ENCODE measurements around the gene IGF2R.

DNA sequence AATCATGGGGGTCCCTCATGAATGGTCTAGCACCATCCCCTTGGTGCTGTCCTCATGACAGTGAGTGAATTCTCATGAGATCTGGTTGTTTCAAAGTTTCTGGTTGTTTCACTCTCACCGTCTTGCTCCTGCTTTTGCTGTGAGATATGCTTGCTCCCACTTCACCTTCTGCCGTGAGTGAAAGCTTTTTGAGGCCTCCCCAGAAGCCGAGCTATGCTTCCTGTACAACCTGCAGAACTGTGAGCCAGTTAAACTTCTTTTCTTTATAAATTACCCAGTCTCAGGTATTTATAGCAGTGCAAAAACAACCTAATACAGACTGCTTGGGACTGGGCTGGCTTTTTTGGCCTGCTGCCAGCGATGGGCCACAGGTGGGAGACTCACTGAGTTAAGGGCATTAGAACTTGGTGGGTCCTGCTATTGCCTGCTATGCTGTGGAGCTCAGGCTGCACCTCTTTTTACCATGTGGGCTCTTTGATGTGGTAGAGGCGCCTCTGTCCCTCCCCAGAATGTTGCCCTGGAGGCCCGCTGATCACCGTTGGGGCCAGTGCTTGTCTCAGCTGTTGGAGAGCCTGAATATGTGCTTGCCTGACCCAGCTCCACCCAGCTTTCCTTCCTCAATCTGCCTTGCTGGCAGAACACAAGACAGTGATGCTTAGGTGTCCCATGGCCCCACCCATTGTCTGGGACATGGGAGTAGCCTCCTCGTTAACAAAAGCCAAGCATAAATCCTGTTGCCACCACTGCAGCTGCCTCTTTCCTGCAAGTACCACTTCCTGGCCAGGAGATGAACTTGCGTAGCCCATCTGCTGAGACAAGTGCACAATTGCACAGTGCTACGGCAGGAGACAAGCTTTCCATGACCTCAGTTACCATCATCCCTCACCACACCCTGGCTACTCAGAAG lies 47.1 kb downstream of the IGF2R start:
- no peak for TF ChIP-seq POLR2A (IDR thresholded peaks at IDR 0.05)
- TF ChIP-seq, protein P1, sequence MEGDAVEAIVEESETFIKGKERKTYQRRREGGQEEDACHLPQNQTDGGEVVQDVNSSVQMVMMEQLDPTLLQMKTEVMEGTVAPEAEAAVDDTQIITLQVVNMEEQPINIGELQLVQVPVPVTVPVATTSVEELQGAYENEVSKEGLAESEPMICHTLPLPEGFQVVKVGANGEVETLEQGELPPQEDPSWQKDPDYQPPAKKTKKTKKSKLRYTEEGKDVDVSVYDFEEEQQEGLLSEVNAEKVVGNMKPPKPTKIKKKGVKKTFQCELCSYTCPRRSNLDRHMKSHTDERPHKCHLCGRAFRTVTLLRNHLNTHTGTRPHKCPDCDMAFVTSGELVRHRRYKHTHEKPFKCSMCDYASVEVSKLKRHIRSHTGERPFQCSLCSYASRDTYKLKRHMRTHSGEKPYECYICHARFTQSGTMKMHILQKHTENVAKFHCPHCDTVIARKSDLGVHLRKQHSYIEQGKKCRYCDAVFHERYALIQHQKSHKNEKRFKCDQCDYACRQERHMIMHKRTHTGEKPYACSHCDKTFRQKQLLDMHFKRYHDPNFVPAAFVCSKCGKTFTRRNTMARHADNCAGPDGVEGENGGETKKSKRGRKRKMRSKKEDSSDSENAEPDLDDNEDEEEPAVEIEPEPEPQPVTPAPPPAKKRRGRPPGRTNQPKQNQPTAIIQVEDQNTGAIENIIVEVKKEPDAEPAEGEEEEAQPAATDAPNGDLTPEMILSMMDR (IDR thresholded peaks at IDR 0.05) = no peak

Data from lower leg skin (tissue), 3 donors.